AG10803 (cell line): ENCODE measurements around the gene PEG3.

Experiments
- DNase-seq: peaks from one replicate; pipeline ENCODE4 v3.0.0; 2010; ENCODE audit warnings: low read depth
- H3K4me3 ChIP-seq: 2 replicates; pipeline ENCODE4 v1.5.1; 2011; ENCODE audit warnings: mild to moderate bottlenecking, low read length, control low read depth
- CTCF ChIP-seq: conservative IDR thresholded peaks from 2 replicates; pipeline ENCODE4 v1.5.1; 2011; ENCODE audit warnings: mild to moderate bottlenecking, low read length, control low read depth, inconsistent platforms

The PEG3 gene

GRCh38 chr19:56838909-56839651 lies 1.4 kb downstream of the PEG3 start:
- DNase-seq: peak; percentile 3
- no peak overlapping the region for H3K4me3 ChIP-seq
- TF ChIP-seq CTCF: no peak

GRCh38 chr19:56838024-56838908 lies 2.3 kb downstream of the PEG3 start:
- no peak for TF ChIP-seq CTCF
- H3K4me3 ChIP-seq: no peak overlapping the region
- no peak for DNase-seq

- no peak for DNase-seq
- no peak overlapping the region for H3K4me3 ChIP-seq
- TF ChIP-seq CTCF: no peak
These were observed 3.0 kb downstream of the PEG3 start for GRCh38 chr19:56837492-56838023.

GRCh38 chr19:56837004-56837403 lies 3.5 kb downstream of the PEG3 start:
- no peak overlapping the region for H3K4me3 ChIP-seq
- TF ChIP-seq CTCF: no peak
- no peak for DNase-seq

GRCh38 chr19:56836059-56836458 lies 4.5 kb downstream of the PEG3 start:
- H3K4me3 ChIP-seq: no peak overlapping the region
- no peak for TF ChIP-seq CTCF
- DNase-seq: no peak

- no peak for TF ChIP-seq CTCF
These were observed 5.1 kb downstream of the PEG3 start for GRCh38 chr19:56835401-56835800.

More at GRCh38 chr19:56835401-56835800, 5.1 kb downstream of the PEG3 start:
- no peak overlapping the region for H3K4me3 ChIP-seq
- DNase-seq: no peak
